ENCODE data around the gene GLRX3.

- no peak for TF ChIP-seq POLR2A (IDR thresholded peaks at IDR 0.05)
- TF ChIP-seq CTCF (IDR thresholded peaks at IDR 0.05 in 4 of 5, conservative IDR thresholded peaks at IDR 0.05 in 1 of 5): peak; percentile 32 to 72 (median 49)
These were observed 8.7 kb upstream of the GLRX3 start for GRCh38 chr10:130127364-130128061.

Measured in gastrocnemius medialis (tissue), 4 donors.